Natural killer cell (primary cell): ENCODE measurements around the gene HOXB7. TPM values are rescaled to one million over a fixed set of nuclear protein-coding genes. Genes with fewer than 3 reads are reported as not detected.

Experiments used
- ATAC-seq, 3 donors: fragments of 150-1000 bp in 2 of 3; fragments of 200-7000 bp in 1 of 3; cut with Tn5 transposase; 1 replicate in 1 of 3; 2 replicates in 2 of 3; pipeline ENCODE4 v1.10.0; 2021; ENCODE audit warnings: mild to moderate bottlenecking in 2 of 3, moderate library complexity in 2 of 3
- DNase-seq, 2 donors: peaks; one replicate each; pipeline versions ENCODE4 v3.0.0 to v3.0.0-alpha.2; 2013 to 2021; ENCODE audit warnings: mixed read lengths in 1 of 2
- H3K27ac ChIP-seq: one replicate; pipeline ENCODE4 v1.5.1; 2013; ENCODE audit warnings: mild to moderate bottlenecking, low read length
- H3K27me3 ChIP-seq: one replicate; pipeline ENCODE4 v1.6.1; 2013; ENCODE audit warnings: low read length; ENCODE audit not compliant: control insufficient read depth, insufficient read depth
- H3K36me3 ChIP-seq: one replicate; pipeline ENCODE4 v1.6.1; 2013; ENCODE audit warnings: low read length; ENCODE audit not compliant: control insufficient read depth, insufficient read depth
- H3K4me1 ChIP-seq: one replicate; pipeline ENCODE4 v1.6.1; 2013; ENCODE audit warnings: low read length; ENCODE audit not compliant: control insufficient read depth, insufficient read depth
- H3K4me3 ChIP-seq: one replicate; pipeline ENCODE4 v1.5.1; 2013; ENCODE audit warnings: low read length
- H3K9me3 ChIP-seq: one replicate; pipeline ENCODE4 v1.6.1; 2013; ENCODE audit warnings: low read length; ENCODE audit not compliant: control insufficient read depth, insufficient read depth
- H3K27ac Mint-ChIP-seq, 2 donors: one replicate each; pipeline ENCODE4 v1.8.0; 2022; ENCODE audit warnings: mild to moderate bottlenecking in 2 of 2, mixed read lengths in 2 of 2, moderate library complexity in 1 of 2
- H3K27me3 Mint-ChIP-seq, 2 donors: one replicate each; pipeline ENCODE4 v1.8.0; 2022; ENCODE audit warnings: low read depth in 2 of 2, mixed read lengths in 2 of 2
- H3K36me3 Mint-ChIP-seq: one replicate; pipeline ENCODE4 v1.8.0; 2022; ENCODE audit warnings: mixed read lengths
- H3K4me1 Mint-ChIP-seq, 2 donors: one replicate each; pipeline ENCODE4 v1.8.0; 2022; ENCODE audit warnings: mixed read lengths in 2 of 2
- H3K4me3 Mint-ChIP-seq: one replicate; pipeline ENCODE4 v1.8.0; 2022; ENCODE audit warnings: mild to moderate bottlenecking, moderate library complexity, mixed read lengths
- H3K9me3 Mint-ChIP-seq, 2 donors: one replicate each; pipeline ENCODE4 v1.8.0; 2022; ENCODE audit warnings: mixed read lengths in 2 of 2
- WGBS: methylation state at CpG from one replicate; pipeline ENCODE4 v1.1.7; 2013; ENCODE audit warnings: missing lambda C conversion rate; ENCODE audit not compliant: insufficient coverage; 5-methylcytosine and 5-hydroxymethylcytosine counted together
- intact Hi-C: fragments of 100-400 bp; cut with micrococcal nuclease; formaldehyde crosslinking; loops from one replicate; pipeline ENCODE4 v1.14.2; 2022
- total RNA-seq, 4 donors: library from RNA; stranded (reverse); fragments of 120-200 nt in 1 of 4; gene quantifications; one replicate each; pipeline versions ENCODE4 v1.2.3 to v1.2.4, GENCODE V29; 2013 to 2022
- TF ChIP-seq, protein P1 (sequence below): fragments of 200-600 bp; IDR thresholded peaks from one replicate; pipeline ENCODE4 v1.8.0; 2022; ENCODE audit warnings: antibody characterized with exemption

HOXB7 gene
- total RNA-seq, 3 donors from 2014 or later (not counting 1 experiment from before 2014, with no cell fraction given) = 0.45 to 1.4 (median 0.97) TPM

DNA sequence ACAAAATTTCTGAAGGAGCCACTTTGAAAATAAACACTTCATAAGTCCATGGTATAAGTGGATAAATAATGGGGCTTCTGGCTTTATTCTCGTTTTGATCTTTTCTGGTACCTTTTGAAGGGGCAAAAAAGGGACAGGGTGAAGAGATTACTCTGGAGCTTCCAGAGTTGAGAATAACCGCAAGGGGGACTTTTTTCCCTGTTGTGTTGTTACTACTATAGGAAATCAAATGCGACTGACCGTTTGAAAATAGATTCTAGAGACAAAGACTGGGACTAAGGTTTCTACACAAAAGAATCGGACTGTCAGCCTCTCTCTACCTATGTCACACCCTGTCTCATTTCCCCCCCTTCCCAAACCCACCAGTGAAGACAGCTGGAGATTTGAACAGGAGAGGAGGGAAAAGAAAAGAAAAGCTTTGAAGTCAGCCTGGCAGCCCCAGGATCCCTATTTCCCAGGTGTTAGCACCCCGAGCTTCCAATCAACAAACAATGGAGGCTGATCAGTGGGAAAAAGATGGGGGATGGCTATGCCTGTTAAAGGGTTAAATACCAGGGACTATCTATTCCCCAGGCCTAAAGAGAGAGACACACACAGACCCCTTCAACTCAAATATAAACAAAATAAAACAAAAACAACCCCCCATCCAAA, 41.0 kb downstream of the HOXB7 start:
- TF ChIP-seq, protein P1, sequence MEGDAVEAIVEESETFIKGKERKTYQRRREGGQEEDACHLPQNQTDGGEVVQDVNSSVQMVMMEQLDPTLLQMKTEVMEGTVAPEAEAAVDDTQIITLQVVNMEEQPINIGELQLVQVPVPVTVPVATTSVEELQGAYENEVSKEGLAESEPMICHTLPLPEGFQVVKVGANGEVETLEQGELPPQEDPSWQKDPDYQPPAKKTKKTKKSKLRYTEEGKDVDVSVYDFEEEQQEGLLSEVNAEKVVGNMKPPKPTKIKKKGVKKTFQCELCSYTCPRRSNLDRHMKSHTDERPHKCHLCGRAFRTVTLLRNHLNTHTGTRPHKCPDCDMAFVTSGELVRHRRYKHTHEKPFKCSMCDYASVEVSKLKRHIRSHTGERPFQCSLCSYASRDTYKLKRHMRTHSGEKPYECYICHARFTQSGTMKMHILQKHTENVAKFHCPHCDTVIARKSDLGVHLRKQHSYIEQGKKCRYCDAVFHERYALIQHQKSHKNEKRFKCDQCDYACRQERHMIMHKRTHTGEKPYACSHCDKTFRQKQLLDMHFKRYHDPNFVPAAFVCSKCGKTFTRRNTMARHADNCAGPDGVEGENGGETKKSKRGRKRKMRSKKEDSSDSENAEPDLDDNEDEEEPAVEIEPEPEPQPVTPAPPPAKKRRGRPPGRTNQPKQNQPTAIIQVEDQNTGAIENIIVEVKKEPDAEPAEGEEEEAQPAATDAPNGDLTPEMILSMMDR = no peak
- ATAC-seq (no peak), DNase-seq (no peak)
- Mint-ChIP-seq H3K9me3 (no peaks in the 10 kb centered on the region), H3K4me1 (peaks cover 21 to 29% of the 10 kb centered on the region in 2 donors), H3K36me3 (no peaks in the 10 kb centered on the region), H3K27ac (no peak overlapping the region), H3K27me3 (peaks cover 0 to 10% of the 10 kb centered on the region in 2 donors), H3K4me3 (no peak overlapping the region)
- intact Hi-C loops = no loop called here
- no peaks in the 10 kb centered on the region for H3K9me3 ChIP-seq
- H3K36me3 ChIP-seq = no peaks in the 10 kb centered on the region
- H3K4me1 ChIP-seq = peaks cover 20% of the 10 kb centered on the region
- H3K27me3 ChIP-seq = no peaks in the 10 kb centered on the region
- no peak overlapping the region for H3K27ac ChIP-seq
- WGBS = 94% methylated on average over 3 of the region's 6 CpGs
- no peak overlapping the region for H3K4me3 ChIP-seq

GRCh38 chr17:48569240-48569582, 41.6 kb downstream of the HOXB7 start:
- ATAC-seq (no peak), DNase-seq (no peak)
- no peaks in the 10 kb centered on the region for H3K36me3 Mint-ChIP-seq
- TF ChIP-seq, protein P1 = no peak
- intact Hi-C loops = no loop called here
- peaks cover 18 to 29% of the 10 kb centered on the region in 2 donors for H3K4me1 Mint-ChIP-seq
- H3K4me1 ChIP-seq = peaks cover 19% of the 10 kb centered on the region
- peaks cover 0 to 10% of the 10 kb centered on the region in 2 donors for H3K27me3 Mint-ChIP-seq
- H3K4me3 Mint-ChIP-seq = no peak overlapping the region
- no peak overlapping the region for H3K27ac ChIP-seq
- no peaks in the 10 kb centered on the region for H3K36me3 ChIP-seq
- no peaks in the 10 kb centered on the region for H3K9me3 ChIP-seq
- H3K27me3 ChIP-seq = no peaks in the 10 kb centered on the region
- no peak overlapping the region for H3K4me3 ChIP-seq
- H3K9me3 Mint-ChIP-seq = no peaks in the 10 kb centered on the region
- 100% methylated on average over 1 of the region's 3 CpGs for WGBS
- H3K27ac Mint-ChIP-seq = no peak overlapping the region

DNA sequence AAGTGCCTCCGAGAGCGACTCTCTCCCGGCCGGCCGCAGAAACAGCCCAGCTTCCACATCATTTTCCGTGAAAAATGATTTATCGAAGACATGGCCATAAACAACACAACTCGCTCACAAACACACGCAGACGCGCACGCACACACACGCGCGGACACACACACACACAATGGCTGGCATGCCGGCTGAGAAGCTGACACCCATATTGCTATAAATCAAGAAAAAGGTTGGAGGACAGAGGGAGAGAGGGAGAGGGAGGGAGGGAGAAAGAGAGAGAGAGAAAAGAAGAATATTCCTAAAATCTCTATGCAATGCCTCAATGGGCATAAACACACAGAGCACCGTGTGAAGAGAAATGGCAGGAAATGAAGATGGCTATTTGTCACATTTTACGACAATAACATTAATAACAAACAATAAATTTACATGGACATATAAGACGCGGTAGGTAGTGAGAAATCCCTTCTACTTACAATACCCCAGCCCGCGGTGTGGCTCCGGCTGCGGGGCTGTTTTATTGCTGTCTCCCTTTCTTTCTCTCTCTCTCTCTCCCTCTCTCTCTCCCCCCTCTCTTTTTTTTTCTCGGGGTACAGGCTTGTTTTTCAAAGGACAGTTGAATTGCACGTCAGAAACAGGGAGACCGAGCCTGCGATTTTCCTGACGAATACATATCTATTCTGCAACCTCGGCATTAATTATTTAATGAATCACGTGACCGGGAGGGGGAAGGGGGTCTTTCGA, 42.1 kb downstream of the HOXB7 start:
- peaks cover 13 to 23% of the 10 kb centered on the region in 2 donors for H3K4me1 Mint-ChIP-seq
- WGBS = 40% methylated on average over 28 of the region's 33 CpGs
- no peaks in the 10 kb centered on the region for H3K36me3 Mint-ChIP-seq
- intact Hi-C loops = no loop called here
- H3K27me3 Mint-ChIP-seq = peaks cover 0 to 10% of the 10 kb centered on the region in 2 donors
- Histone ChIP-seq H3K4me3 (no peak overlapping the region), H3K4me1 (peaks cover 13% of the 10 kb centered on the region), H3K27ac (no peak overlapping the region), H3K36me3 (no peaks in the 10 kb centered on the region), H3K27me3 (no peaks in the 10 kb centered on the region), H3K9me3 (no peaks in the 10 kb centered on the region)
- ATAC-seq = no peak
- no peak for DNase-seq
- no peak overlapping the region for H3K4me3 Mint-ChIP-seq
- no peaks in the 10 kb centered on the region for H3K9me3 Mint-ChIP-seq
- TF ChIP-seq, protein P1 = no peak
- no peak overlapping the region for H3K27ac Mint-ChIP-seq
